Vagina (tissue), 2 donors: ENCODE results near the gene KCTD1.

Experiments
- POLR2A ChIP-seq, 2 donors: fragments of 450-650 bp; IDR thresholded peaks; one replicate each; pipeline ENCODE4 v1.6.1; 2017; ENCODE audit warnings: antibody characterized with exemption in 2 of 2, mild to moderate bottlenecking in 2 of 2, moderate library complexity in 2 of 2
- POLR2AphosphoS5 ChIP-seq, 2 donors: sonication (generic); formaldehyde crosslinking; IDR thresholded peaks; one replicate each; pipeline ENCODE4 v1.9.0; 2017; ENCODE audit warnings: antibody characterized with exemption in 2 of 2, mild to moderate bottlenecking in 2 of 2, low read depth in 1 of 2; ENCODE audit not compliant: insufficient read depth in 1 of 2
- TF ChIP-seq, protein P1 (sequence below), 3 experiments: fragments of 450-650 bp in 2 of 3; fragments of 200-600 bp in 1 of 3; sonication (generic) in 1 of 3; IDR thresholded peaks; one replicate each; pipeline ENCODE4 v1.5.1; 2017 to 2019; ENCODE audit warnings: antibody characterized with exemption in 3 of 3, mild to moderate bottlenecking in 2 of 3, moderate library complexity in 2 of 3

DNA sequence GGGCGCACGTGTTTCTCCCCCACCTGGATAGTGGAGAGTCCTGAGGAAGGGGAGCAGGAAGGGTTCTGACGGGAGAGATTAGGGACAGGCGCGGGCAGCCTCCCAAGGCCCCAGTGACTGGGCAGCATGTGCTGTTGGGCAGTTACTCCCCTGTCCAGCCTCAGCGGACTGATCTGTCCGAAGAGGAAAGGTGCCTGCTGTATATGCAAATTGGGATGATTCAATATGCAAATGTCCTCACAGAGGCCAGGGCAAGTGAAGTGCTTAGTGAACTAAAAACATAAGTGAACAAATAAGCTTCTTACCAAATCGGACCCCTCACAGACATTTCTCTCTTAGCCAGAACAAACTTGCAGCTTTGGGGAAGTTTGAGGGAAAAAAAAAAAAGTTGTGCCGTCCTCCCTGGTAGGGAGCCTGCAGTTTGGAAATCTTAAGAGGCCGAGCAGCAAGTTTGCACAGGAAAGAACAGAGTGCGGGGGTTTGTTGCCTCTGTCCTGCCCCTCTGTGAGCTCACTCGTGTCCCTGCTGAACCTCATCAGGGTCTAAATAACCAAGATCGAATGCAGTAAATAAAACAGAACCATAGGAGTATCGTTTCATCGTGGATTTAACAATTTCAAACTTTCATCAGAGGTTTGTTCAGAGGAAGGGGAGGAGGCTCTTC is 141.4 kb downstream of the KCTD1 start:
- TF ChIP-seq POLR2A (IDR thresholded peaks at IDR 0.05) (no peak), POLR2AphosphoS5 (IDR thresholded peaks at IDR 0.05; ENCODE audit: insufficient read depth in 1 of 2, low read depth in 1 of 2) (no peak)
- TF ChIP-seq, protein P1, sequence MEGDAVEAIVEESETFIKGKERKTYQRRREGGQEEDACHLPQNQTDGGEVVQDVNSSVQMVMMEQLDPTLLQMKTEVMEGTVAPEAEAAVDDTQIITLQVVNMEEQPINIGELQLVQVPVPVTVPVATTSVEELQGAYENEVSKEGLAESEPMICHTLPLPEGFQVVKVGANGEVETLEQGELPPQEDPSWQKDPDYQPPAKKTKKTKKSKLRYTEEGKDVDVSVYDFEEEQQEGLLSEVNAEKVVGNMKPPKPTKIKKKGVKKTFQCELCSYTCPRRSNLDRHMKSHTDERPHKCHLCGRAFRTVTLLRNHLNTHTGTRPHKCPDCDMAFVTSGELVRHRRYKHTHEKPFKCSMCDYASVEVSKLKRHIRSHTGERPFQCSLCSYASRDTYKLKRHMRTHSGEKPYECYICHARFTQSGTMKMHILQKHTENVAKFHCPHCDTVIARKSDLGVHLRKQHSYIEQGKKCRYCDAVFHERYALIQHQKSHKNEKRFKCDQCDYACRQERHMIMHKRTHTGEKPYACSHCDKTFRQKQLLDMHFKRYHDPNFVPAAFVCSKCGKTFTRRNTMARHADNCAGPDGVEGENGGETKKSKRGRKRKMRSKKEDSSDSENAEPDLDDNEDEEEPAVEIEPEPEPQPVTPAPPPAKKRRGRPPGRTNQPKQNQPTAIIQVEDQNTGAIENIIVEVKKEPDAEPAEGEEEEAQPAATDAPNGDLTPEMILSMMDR (IDR thresholded peaks at IDR 0.05): no peak
